CD4-positive, CD25-positive, alpha-beta regulatory T cell (primary cell): ENCODE data around the gene NDST4. TPM values are rescaled to one million over a fixed set of nuclear protein-coding genes. Genes with fewer than 3 reads are reported as not detected.

ENCODE experiments used
- ATAC-seq, 2 donors: fragments of 150-1000 bp; cut with Tn5 transposase; one replicate each; pipeline ENCODE4 v1.10.0; 2021; ENCODE audit warnings: low read depth in 2 of 2, moderate number of reproducible peaks in 2 of 2, moderate library complexity in 1 of 2
- DNase-seq, 3 donors: peaks; one replicate each; pipeline versions ENCODE4 v3.0.0 to v3.0.0-alpha.2; 2012 to 2022; ENCODE audit warnings: mixed read lengths in 1 of 3
- H3K27ac ChIP-seq: one replicate; pipeline ENCODE4 v1.7.0; 2013; ENCODE audit warnings: mild to moderate bottlenecking, low read length; ENCODE audit not compliant: insufficient read depth, poor library complexity, severe bottlenecking
- H3K27me3 ChIP-seq: one replicate; pipeline ENCODE4 v1.7.0; 2013; ENCODE audit warnings: low read length; ENCODE audit not compliant: control insufficient read depth, insufficient read depth
- H3K36me3 ChIP-seq: one replicate; pipeline ENCODE4 v1.7.0; 2013; ENCODE audit warnings: mild to moderate bottlenecking, low read length, moderate library complexity; ENCODE audit not compliant: control insufficient read depth, insufficient read depth
- H3K4me1 ChIP-seq: 2 replicates; pipeline ENCODE4 v1.7.0; 2013; ENCODE audit warnings: mild to moderate bottlenecking, low read length; ENCODE audit not compliant: insufficient read depth, control insufficient read depth, poor library complexity, severe bottlenecking
- H3K4me3 ChIP-seq: one replicate; pipeline ENCODE4 v1.7.0; 2013; ENCODE audit warnings: low read depth, mild to moderate bottlenecking, low read length, moderate library complexity
- H3K9me3 ChIP-seq, 2 experiments: 1 replicate in 1 of 2; 2 replicates in 1 of 2; pipeline ENCODE4 v1.7.0; 2013; ENCODE audit warnings: low read length in 2 of 2, mild to moderate bottlenecking in 1 of 2, moderate library complexity in 1 of 2; ENCODE audit not compliant: control insufficient read depth in 2 of 2
- H3K27ac Mint-ChIP-seq, 3 donors: one replicate each; pipeline ENCODE4 v1.8.0; 2020 to 2022; ENCODE audit warnings: mild to moderate bottlenecking in 3 of 3, mixed read lengths in 3 of 3, moderate library complexity in 2 of 3
- H3K27me3 Mint-ChIP-seq: one replicate; pipeline ENCODE4 v1.8.0; 2022; ENCODE audit warnings: mild to moderate bottlenecking, mixed read lengths
- H3K36me3 Mint-ChIP-seq: one replicate; pipeline ENCODE4 v1.8.0; 2020; ENCODE audit warnings: mixed read lengths
- H3K4me1 Mint-ChIP-seq, 4 donors: one replicate each; pipeline ENCODE4 v1.8.0; 2020 to 2022; ENCODE audit warnings: mixed read lengths in 4 of 4, mild to moderate bottlenecking in 1 of 4
- H3K4me3 Mint-ChIP-seq, 4 donors: one replicate each; pipeline ENCODE4 v1.8.0; 2020 to 2022; ENCODE audit warnings: mild to moderate bottlenecking in 4 of 4, mixed read lengths in 4 of 4, moderate library complexity in 3 of 4
- H3K9me3 Mint-ChIP-seq, 7 donors: one replicate each; pipeline ENCODE4 v1.8.0; 2020 to 2022; ENCODE audit warnings: mixed read lengths in 7 of 7, mild to moderate bottlenecking in 3 of 7, moderate library complexity in 2 of 7
- polyA plus RNA-seq, 4 donors: library from polyadenylated mRNA; unstranded; fragments of 300-500 nt; fragmentation: Illumina TruSeq; gene quantifications; one replicate each; pipeline ENCODE4 v1.2.3, GENCODE V29; 2021
- total RNA-seq: library from RNA; stranded (reverse); gene quantifications from one replicate; pipeline ENCODE4 v1.2.3, GENCODE V29; 2022

The NDST4 gene
- total and polyA plus RNA-seq, 5 donors from 2014 or later: not detected

DNA sequence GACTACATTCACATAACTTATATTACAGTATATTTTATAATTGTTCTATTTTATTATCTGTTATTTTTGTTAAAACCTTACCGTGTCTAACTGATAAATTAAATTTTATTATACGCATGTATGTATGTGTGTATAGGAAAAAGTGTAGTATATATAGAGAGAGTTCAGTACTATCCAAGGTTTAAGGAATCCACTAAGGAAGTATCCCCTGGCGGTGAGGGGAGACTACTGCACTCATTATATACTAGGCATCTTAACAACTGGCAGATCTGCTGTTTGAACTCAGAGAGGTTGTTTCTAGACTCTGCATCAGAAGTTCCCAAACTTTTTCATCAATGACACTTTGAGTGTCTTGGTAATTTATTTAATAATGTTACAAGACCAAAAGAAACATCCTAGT, 70.9 kb downstream of the NDST4 start:
- H3K27me3 Mint-ChIP-seq: no peaks in the 10 kb centered on the region
- H3K4me1 ChIP-seq: no peaks in the 10 kb centered on the region
- no peaks in the 10 kb centered on the region for H3K9me3 ChIP-seq
- H3K4me1 Mint-ChIP-seq: no peaks in the 10 kb centered on the region
- H3K4me3 Mint-ChIP-seq: no peak overlapping the region
- no peaks in the 10 kb centered on the region for H3K27me3 ChIP-seq
- peaks cover 0 to 12% (median 0%) of the 10 kb centered on the region in 7 donors for H3K9me3 Mint-ChIP-seq
- ATAC-seq: no peak
- no peak overlapping the region for H3K27ac Mint-ChIP-seq
- H3K27ac ChIP-seq: no peak overlapping the region
- no peaks in the 10 kb centered on the region for H3K36me3 Mint-ChIP-seq
- H3K4me3 ChIP-seq: no peak overlapping the region
- no peaks in the 10 kb centered on the region for H3K36me3 ChIP-seq
- DNase-seq: no peak

DNA sequence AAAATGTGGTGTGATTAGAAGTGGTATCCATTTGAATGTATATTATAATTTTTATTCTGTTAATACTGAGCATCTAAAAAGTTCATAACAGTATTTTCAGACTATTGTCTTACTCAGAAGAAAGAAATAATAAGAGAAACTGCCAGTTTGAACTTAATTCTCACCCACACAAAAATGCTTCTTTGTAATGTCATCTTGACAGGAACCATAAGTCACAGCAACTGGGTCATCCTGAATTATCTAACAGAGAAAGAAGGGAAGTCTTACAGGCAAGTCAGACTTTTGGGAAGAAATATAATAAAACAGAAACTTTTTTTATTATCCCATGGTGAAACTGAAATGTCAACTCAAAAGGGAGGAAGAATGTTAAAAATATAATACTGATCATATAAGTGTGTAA, 83.1 kb downstream of the NDST4 start:
- Mint-ChIP-seq H3K36me3 (no peaks in the 10 kb centered on the region), H3K9me3 (peaks cover 0 to 10% (median 2%) of the 10 kb centered on the region in 7 donors), H3K4me1 (no peaks in the 10 kb centered on the region), H3K4me3 (no peak overlapping the region), H3K27me3 (no peaks in the 10 kb centered on the region), H3K27ac (no peak overlapping the region)
- Histone ChIP-seq H3K27me3 (no peaks in the 10 kb centered on the region), H3K36me3 (no peaks in the 10 kb centered on the region), H3K9me3 (no peaks in the 10 kb centered on the region), H3K27ac (no peak overlapping the region), H3K4me1 (no peaks in the 10 kb centered on the region), H3K4me3 (no peak overlapping the region)
- ATAC-seq (no peak), DNase-seq (no peak)

DNA sequence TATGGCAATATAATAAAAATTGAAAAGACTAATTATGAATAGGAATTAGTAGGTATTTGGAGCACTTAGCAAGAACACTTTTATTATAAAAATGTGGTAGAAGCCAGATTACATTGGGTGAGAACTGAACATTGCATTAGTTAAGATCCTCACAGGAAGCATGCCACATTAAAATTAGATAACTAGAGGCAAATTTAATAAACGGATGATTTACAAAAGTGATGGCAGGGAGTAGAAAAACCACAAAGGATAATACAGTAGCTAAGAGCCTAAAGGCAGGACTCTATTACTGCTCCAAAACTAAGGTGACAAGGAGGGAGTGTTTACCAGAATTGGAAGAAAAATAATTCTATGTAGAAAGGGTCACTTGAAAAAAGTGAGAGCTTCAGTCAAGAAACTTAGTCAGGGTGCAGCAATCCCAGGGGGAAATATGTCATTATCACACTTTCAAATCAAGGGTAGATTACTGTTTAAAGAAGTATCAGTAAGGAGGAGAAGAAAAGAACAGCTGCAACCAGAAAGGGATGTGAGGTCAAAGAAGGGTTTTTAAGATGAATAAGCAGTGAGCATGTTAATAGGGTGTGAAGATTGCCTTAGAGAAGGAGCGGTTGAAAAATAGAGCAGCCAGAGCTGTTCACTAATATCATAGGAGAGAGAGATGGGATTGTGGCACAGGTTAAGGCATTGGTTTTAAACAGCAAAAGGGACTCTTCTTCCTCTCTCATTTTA, 84.6 kb downstream of the NDST4 start:
- Mint-ChIP-seq H3K4me3 (no peak overlapping the region), H3K36me3 (no peaks in the 10 kb centered on the region), H3K27ac (no peak overlapping the region), H3K4me1 (no peaks in the 10 kb centered on the region), H3K27me3 (no peaks in the 10 kb centered on the region), H3K9me3 (peaks cover 0 to 9% (median 1%) of the 10 kb centered on the region in 7 donors)
- Histone ChIP-seq H3K27me3 (no peaks in the 10 kb centered on the region), H3K27ac (no peak overlapping the region), H3K36me3 (no peaks in the 10 kb centered on the region), H3K9me3 (no peaks in the 10 kb centered on the region), H3K4me3 (no peak overlapping the region), H3K4me1 (no peaks in the 10 kb centered on the region)
- no peak for DNase-seq
- ATAC-seq: no peak

DNA sequence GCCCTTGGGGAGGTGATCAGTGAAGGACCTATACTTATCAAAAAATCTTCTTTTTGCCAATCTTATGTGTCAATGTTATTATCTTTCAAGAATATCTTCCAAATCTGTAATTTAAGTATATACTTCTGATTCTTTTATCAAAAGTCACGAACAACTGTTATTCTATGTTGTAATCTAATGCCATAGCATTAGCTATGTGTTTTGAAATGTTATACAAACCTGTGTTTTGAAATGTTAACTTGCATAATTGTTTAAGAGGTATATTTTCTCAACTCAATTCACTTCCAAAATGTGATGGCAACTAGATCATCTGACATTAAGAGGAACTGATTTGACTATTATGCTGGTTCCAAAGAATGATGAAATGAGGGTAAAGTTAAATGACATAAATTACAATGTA, 113.5 kb downstream of the NDST4 start:
- Histone ChIP-seq H3K27ac (no peak overlapping the region), H3K4me3 (no peak overlapping the region), H3K9me3 (no peaks in the 10 kb centered on the region), H3K36me3 (no peaks in the 10 kb centered on the region), H3K27me3 (no peaks in the 10 kb centered on the region), H3K4me1 (no peaks in the 10 kb centered on the region)
- Mint-ChIP-seq H3K27me3 (no peaks in the 10 kb centered on the region), H3K27ac (no peak overlapping the region), H3K4me3 (no peak overlapping the region), H3K9me3 (peaks cover 0 to 8% (median 2%) of the 10 kb centered on the region in 7 donors), H3K36me3 (no peaks in the 10 kb centered on the region), H3K4me1 (no peaks in the 10 kb centered on the region)
- DNase-seq (no peak), ATAC-seq (no peak)

DNA sequence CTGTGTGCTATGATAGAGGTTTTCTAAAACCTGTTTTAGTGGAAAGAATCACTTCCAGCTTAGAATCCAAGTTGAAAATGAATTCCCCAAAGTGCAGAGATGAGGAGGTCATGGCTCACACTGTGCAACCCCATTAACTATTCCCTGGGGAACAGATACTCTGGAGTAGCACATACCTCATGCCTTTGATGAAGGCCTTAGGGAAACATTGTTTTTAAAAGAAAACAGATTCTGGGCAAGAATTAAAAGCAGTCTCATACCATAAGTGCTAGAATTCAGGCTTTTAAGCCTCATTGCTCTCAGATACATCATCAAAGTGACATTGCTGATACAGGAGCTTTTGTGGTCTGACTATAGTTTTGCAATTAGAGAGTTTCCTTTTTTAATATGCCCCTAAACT, 115.1 kb downstream of the NDST4 start:
- Mint-ChIP-seq H3K36me3 (no peaks in the 10 kb centered on the region), H3K27me3 (no peaks in the 10 kb centered on the region), H3K27ac (no peak overlapping the region), H3K9me3 (peaks cover 0 to 11% (median 2%) of the 10 kb centered on the region in 7 donors), H3K4me3 (no peak overlapping the region), H3K4me1 (no peaks in the 10 kb centered on the region)
- H3K36me3 ChIP-seq: no peaks in the 10 kb centered on the region
- no peaks in the 10 kb centered on the region for H3K9me3 ChIP-seq
- H3K27me3 ChIP-seq: no peaks in the 10 kb centered on the region
- no peak overlapping the region for H3K4me3 ChIP-seq
- ATAC-seq (no peak), DNase-seq (no peak)
- H3K27ac ChIP-seq: no peak overlapping the region
- no peaks in the 10 kb centered on the region for H3K4me1 ChIP-seq

DNA sequence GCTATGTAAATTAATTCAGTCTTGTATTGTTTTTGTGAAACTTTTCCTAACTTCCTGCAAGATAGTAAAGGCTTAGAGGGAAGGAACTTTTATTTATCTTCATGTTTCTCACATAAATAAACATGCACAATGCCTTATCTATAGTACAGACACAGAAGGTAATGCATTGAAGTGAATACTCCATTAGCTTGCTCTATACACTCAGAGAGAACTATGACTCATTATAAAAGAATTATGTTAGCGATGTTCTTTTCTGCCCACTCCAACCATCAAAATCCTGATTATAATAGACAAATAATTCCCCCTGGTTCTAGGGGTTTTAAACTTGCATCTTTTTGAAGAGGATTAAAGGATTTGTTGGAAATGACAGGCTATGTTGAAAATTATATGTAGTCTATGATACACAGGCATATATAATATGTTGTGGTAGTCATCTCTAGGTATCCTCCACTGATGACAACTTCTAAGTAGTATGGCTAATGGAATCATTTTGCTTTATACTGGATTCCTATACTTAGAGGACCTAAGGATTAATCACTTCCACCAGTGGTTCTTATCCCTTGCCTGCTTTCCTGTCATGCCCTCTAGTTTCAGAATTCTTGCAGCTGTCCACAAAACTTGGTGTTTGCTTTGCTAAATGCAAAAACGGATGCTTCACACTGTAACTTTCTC, 115.7 kb downstream of the NDST4 start:
- Mint-ChIP-seq H3K4me3 (no peak overlapping the region), H3K4me1 (no peaks in the 10 kb centered on the region), H3K27me3 (no peaks in the 10 kb centered on the region), H3K9me3 (peaks cover 0 to 9% (median 2%) of the 10 kb centered on the region in 7 donors), H3K27ac (no peak overlapping the region), H3K36me3 (no peaks in the 10 kb centered on the region)
- DNase-seq (no peak), ATAC-seq (no peak)
- Histone ChIP-seq H3K27me3 (no peaks in the 10 kb centered on the region), H3K9me3 (no peaks in the 10 kb centered on the region), H3K4me1 (no peaks in the 10 kb centered on the region), H3K4me3 (no peak overlapping the region), H3K27ac (no peak overlapping the region), H3K36me3 (no peaks in the 10 kb centered on the region)

DNA sequence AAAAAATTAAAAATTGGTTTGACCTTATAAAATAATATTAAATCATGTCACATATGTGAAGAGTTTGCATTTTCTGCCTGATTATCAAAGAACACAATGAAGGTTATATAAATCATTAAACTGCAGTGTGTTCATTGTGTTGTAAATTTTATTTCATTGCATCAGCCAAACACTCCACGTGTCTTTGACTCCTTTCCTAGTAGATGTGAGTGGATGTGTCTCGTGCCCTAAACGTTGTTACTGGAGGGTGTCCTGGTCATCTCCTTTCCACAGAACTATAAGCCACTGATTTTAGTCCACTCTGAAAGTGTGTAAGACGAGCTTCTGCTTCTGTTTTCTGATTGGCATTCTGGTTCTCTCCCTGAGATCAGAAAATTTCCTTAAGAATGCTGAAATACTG, 127.3 kb downstream of the NDST4 start:
- Mint-ChIP-seq H3K9me3 (peaks cover 0 to 8% (median 4%) of the 10 kb centered on the region in 7 donors), H3K36me3 (no peaks in the 10 kb centered on the region), H3K4me1 (no peaks in the 10 kb centered on the region), H3K4me3 (no peak overlapping the region), H3K27ac (no peak overlapping the region), H3K27me3 (no peaks in the 10 kb centered on the region)
- H3K27ac ChIP-seq: no peak overlapping the region
- DNase-seq (no peak), ATAC-seq (no peak)
- H3K4me1 ChIP-seq: no peaks in the 10 kb centered on the region
- no peaks in the 10 kb centered on the region for H3K36me3 ChIP-seq
- no peaks in the 10 kb centered on the region for H3K27me3 ChIP-seq
- H3K9me3 ChIP-seq: no peaks in the 10 kb centered on the region
- no peak overlapping the region for H3K4me3 ChIP-seq
